Progenitor cell of endocrine pancreas (in vitro differentiated cells): ENCODE measurements around the gene BAIAP2L1. TPM values are rescaled to one million over a fixed set of nuclear protein-coding genes. Genes with fewer than 3 reads are reported as not detected.

ENCODE experiments used
- DNase-seq: peaks from one replicate; pipeline ENCODE4 v3.0.0; 2021; ENCODE audit warnings: low spot score; ENCODE audit not compliant: unreplicated experiment
- H3K27ac Mint-ChIP-seq: 2 replicates; pipeline ENCODE4 v1.8.0; 2021; ENCODE audit warnings: mild to moderate bottlenecking, moderate library complexity, mixed read lengths
- H3K27me3 Mint-ChIP-seq: 2 replicates; pipeline ENCODE4 v1.8.0; 2021; ENCODE audit warnings: mixed read lengths
- H3K36me3 Mint-ChIP-seq: 2 replicates; pipeline ENCODE4 v1.8.0; 2022; ENCODE audit warnings: mixed read lengths; ENCODE audit not compliant: insufficient read depth
- H3K4me1 Mint-ChIP-seq: 2 replicates; pipeline ENCODE4 v1.8.0; 2021; ENCODE audit warnings: low read depth, mixed read lengths
- H3K4me3 Mint-ChIP-seq: 2 replicates; pipeline ENCODE4 v1.8.0; 2021; ENCODE audit warnings: low read depth, mild to moderate bottlenecking, moderate library complexity, mixed read lengths
- H3K9me3 Mint-ChIP-seq: 2 replicates; pipeline ENCODE4 v1.8.0; 2021; ENCODE audit warnings: low read depth, mixed read lengths
- total RNA-seq: library from RNA; stranded (reverse); gene quantifications from 2 replicates; pipeline ENCODE4 v1.2.1, GENCODE V29; 2021
- TF ChIP-seq, protein P1 (sequence below): fragments of 200-600 bp; sonication (generic); IDR thresholded peaks from one replicate; pipeline ENCODE4 v1.5.0; 2021; ENCODE audit warnings: antibody characterized with exemption, mild to moderate bottlenecking; ENCODE audit not compliant: unreplicated experiment

The BAIAP2L1 gene
- total RNA-seq, 1 donor from 2014 or later, result 34.2 TPM

DNA sequence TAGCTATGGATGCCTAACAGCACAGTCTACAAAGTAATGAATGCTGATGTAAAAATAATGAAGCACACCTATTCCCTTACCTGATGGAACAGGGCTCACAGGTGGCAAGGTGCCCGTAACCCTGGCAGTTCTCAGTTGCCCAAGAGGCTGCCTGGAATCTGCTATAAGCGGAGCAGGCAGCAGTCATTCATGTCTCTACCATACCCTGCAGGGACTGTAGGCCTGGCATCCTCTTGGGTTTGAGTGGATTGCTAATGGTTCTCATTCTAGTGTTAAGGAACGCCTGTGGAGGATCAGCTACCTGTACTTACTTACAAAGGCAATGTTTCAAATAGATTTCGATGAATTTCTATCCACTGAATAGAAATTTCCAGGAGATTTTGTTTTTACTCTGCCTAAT, 38.4 kb downstream of the BAIAP2L1 start:
- Mint-ChIP-seq H3K9me3 (no peaks in the 10 kb centered on the region), H3K4me3 (no peak overlapping the region), H3K27ac (no peak overlapping the region), H3K36me3 (peaks cover 16% of the 10 kb centered on the region), H3K4me1 (peaks cover 7% of the 10 kb centered on the region), H3K27me3 (no peaks in the 10 kb centered on the region)
- no peak for DNase-seq
- TF ChIP-seq, protein P1, sequence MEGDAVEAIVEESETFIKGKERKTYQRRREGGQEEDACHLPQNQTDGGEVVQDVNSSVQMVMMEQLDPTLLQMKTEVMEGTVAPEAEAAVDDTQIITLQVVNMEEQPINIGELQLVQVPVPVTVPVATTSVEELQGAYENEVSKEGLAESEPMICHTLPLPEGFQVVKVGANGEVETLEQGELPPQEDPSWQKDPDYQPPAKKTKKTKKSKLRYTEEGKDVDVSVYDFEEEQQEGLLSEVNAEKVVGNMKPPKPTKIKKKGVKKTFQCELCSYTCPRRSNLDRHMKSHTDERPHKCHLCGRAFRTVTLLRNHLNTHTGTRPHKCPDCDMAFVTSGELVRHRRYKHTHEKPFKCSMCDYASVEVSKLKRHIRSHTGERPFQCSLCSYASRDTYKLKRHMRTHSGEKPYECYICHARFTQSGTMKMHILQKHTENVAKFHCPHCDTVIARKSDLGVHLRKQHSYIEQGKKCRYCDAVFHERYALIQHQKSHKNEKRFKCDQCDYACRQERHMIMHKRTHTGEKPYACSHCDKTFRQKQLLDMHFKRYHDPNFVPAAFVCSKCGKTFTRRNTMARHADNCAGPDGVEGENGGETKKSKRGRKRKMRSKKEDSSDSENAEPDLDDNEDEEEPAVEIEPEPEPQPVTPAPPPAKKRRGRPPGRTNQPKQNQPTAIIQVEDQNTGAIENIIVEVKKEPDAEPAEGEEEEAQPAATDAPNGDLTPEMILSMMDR, result no peak

- DNase-seq, result no peak
- peak overlapping the region; percentile 87 for H3K27ac Mint-ChIP-seq
- no peaks in the 10 kb centered on the region for H3K27me3 Mint-ChIP-seq
- H3K9me3 Mint-ChIP-seq, result no peaks in the 10 kb centered on the region
- TF ChIP-seq, protein P1, result no peak
- H3K36me3 Mint-ChIP-seq, result peaks cover 11% of the 10 kb centered on the region
- H3K4me1 Mint-ChIP-seq, result peaks cover 7% of the 10 kb centered on the region
- H3K4me3 Mint-ChIP-seq, result no peak overlapping the region
These were observed 40.4 kb downstream of the BAIAP2L1 start for GRCh38 chr7:98360221-98361130.

GRCh38 chr7:98359395-98359794, 41.5 kb downstream of the BAIAP2L1 start:
- TF ChIP-seq, protein P1, result no peak
- Mint-ChIP-seq H3K4me1 (peaks cover 7% of the 10 kb centered on the region), H3K9me3 (no peaks in the 10 kb centered on the region), H3K36me3 (peaks cover 14% of the 10 kb centered on the region), H3K27me3 (no peaks in the 10 kb centered on the region), H3K27ac (no peak overlapping the region), H3K4me3 (no peak overlapping the region)
- no peak for DNase-seq

- H3K27me3 Mint-ChIP-seq, result no peaks in the 10 kb centered on the region
- DNase-seq, result no peak
- no peaks in the 10 kb centered on the region for H3K9me3 Mint-ChIP-seq
- H3K4me3 Mint-ChIP-seq, result no peak overlapping the region
- peaks cover 7% of the 10 kb centered on the region for H3K4me1 Mint-ChIP-seq
- peaks cover 19% of the 10 kb centered on the region for H3K36me3 Mint-ChIP-seq
- TF ChIP-seq, protein P1, result no peak
- H3K27ac Mint-ChIP-seq, result no peak overlapping the region
These were observed 42.2 kb downstream of the BAIAP2L1 start for GRCh38 chr7:98358706-98359105.

GRCh38 chr7:98357751-98358161, 43.1 kb downstream of the BAIAP2L1 start:
- TF ChIP-seq, protein P1, result no peak
- peaks cover 5% of the 10 kb centered on the region for H3K4me1 Mint-ChIP-seq
- DNase-seq, result no peak
- no peaks in the 10 kb centered on the region for H3K9me3 Mint-ChIP-seq
- H3K36me3 Mint-ChIP-seq, result peaks cover 19% of the 10 kb centered on the region
- H3K27me3 Mint-ChIP-seq, result no peaks in the 10 kb centered on the region
- H3K4me3 Mint-ChIP-seq, result no peak overlapping the region
- H3K27ac Mint-ChIP-seq, result no peak overlapping the region
